Measurements from ENCODE around the gene MELK.

DNA sequence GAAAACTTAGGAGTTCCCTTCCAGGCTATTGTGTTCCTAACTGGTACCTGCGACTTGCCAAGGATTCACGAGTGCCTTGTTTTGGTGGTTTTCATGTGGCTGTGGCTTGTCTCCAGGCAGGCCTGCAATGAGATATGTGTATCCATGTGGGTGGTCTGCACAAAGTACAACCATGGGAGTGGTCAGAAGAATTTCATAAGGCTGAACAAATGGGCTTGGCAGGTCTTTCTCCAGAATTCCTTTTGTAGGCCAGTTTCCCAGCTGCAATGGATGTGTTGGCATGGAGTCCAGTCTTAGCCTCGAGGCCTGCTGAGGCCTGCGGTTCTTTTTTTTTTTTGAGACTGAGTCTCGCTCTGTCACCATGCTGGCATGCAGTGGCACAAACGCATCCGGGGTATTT lies 28.8 kb upstream of the MELK start:
- no peak for TF ChIP-seq TAF1 (IDR thresholded peaks at IDR 0.05; ENCODE audit: low read depth)
- no peak for TF ChIP-seq CTCF (IDR thresholded peaks at IDR 0.05; ENCODE audit: poor library complexity, severe bottlenecking)

All from neural cell (in vitro differentiated cells).